K562 (cell line): ENCODE measurements around the gene CBX2. TPM values are rescaled to one million over a fixed set of nuclear protein-coding genes. Genes with fewer than 3 reads are reported as not detected.
A peak's percentile ranks its signal among the peaks of the same experiment; 100 is the strongest.

ENCODE experiments used
- CCNT2 ChIP-seq: IDR thresholded peaks from 2 replicates; pipeline ENCODE4 v1.6.1; 2011; ENCODE audit warnings: borderline replicate concordance, low read depth, mild to moderate bottlenecking, moderate library complexity, mixed read lengths, low read length; ENCODE audit not compliant: insufficient read length; ENCODE audit errors: extremely low read depth
- EP400 ChIP-seq: fragments of 450-650 bp; IDR thresholded peaks from 2 replicates; pipeline ENCODE4 v1.6.1; 2017; ENCODE audit warnings: antibody characterized with exemption, mild to moderate bottlenecking, moderate library complexity
- GABPB1 ChIP-seq: sonication (generic); formaldehyde crosslinking; IDR thresholded peaks from 2 replicates; pipeline ENCODE4 v1.8.0; 2022; ENCODE audit warnings: mild to moderate bottlenecking, missing genetic modification reagents
- HDAC3 ChIP-seq: fragments of 450-650 bp; IDR thresholded peaks from 2 replicates; pipeline ENCODE4 v1.6.1; 2018; ENCODE audit warnings: borderline replicate concordance, mild to moderate bottlenecking, moderate library complexity; ENCODE audit not compliant: partially characterized antibody
- HMGN3 ChIP-seq: IDR thresholded peaks from 2 replicates; pipeline ENCODE4 v1.6.1; 2011; ENCODE audit warnings: borderline replicate concordance, low read depth, mild to moderate bottlenecking, mixed read lengths, low read length; ENCODE audit not compliant: insufficient read length; ENCODE audit errors: extremely low read depth
- MXI1 ChIP-seq: IDR thresholded peaks from 2 replicates; pipeline ENCODE4 v1.6.1; 2011; ENCODE audit warnings: low read depth, mild to moderate bottlenecking, improper control_type of control experiment, low read length
- NFRKB ChIP-seq: fragments of 450-650 bp; IDR thresholded peaks from 2 replicates; pipeline ENCODE4 v1.6.1; 2016; ENCODE audit warnings: low read depth
- SAP30 ChIP-seq: fragments of 200-600 bp; sonication (generic); IDR thresholded peaks from 2 replicates; pipeline ENCODE4 v1.6.1; 2012; ENCODE audit warnings: borderline replicate concordance, low read depth, mild to moderate bottlenecking, moderate library complexity, low read length, control low read depth, inconsistent platforms; ENCODE audit not compliant: insufficient read depth, poor library complexity, severe bottlenecking
- SRF ChIP-seq, 2 experiments: fragments of 250-450, 450-650 bp in 1 of 2; sonication (Bioruptor Pico) in 1 of 2; sonication (generic) in 1 of 2; formaldehyde crosslinking; IDR thresholded peaks; 2 replicates each; pipeline versions ENCODE4 v1.5.0 to v1.5.1; 2020 to 2022; ENCODE audit warnings: mild to moderate bottlenecking in 1 of 2, missing genetic modification reagents in 1 of 2
- ZFP30 ChIP-seq: fragments of 250-450 bp; sonication (Bioruptor Pico); IDR thresholded peaks from 2 replicates; pipeline ENCODE4 v1.8.0; 2022; ENCODE audit warnings: moderate library complexity, mild to moderate bottlenecking, inconsistent platforms, borderline replicate concordance
- ZNF197 ChIP-seq: fragments of 200-800 bp; sonication (Bioruptor generic); IDR thresholded peaks from 2 replicates; pipeline ENCODE4 v1.6.1; 2016; ENCODE audit warnings: low read depth, missing genetic modification characterization, missing compliant biosample characterization
- ZNF644 ChIP-seq: fragments of 200-800 bp; sonication (Bioruptor generic); IDR thresholded peaks from 2 replicates; pipeline ENCODE4 v1.6.1; 2016; ENCODE audit warnings: low read depth, missing genetic modification characterization, missing compliant biosample characterization
- polyA plus RNA-seq, 8 experiments: library from polyadenylated mRNA; depleted of rRNA in 4 of 8; stranded (reverse) in 5 of 8; unstranded in 3 of 8; fragments of >200 nt; fragmentation: Nextera tagmentation in 2 of 8; fragmentation: Illumina TruSeq in 1 of 8; extraction: Ambion mirVana in 2 of 8; extraction: Trizol in 1 of 8; gene quantifications; 2 replicates each; pipeline versions ENCODE4 v1.2.1 to v1.2.3, GENCODE V29; 2011 to 2014; ENCODE audit warnings: inconsistent platforms in 1 of 8, missing spikeins in 1 of 8
- total RNA-seq, 7 experiments: library from RNA; depleted of rRNA in 6 of 7; stranded (reverse); fragments of >200 nt in 6 of 7; fragmentation: Illumina TruSeq in 2 of 7; extraction: Trizol in 2 of 7; gene quantifications; 2 replicates each; pipeline versions ENCODE4 v1.2.1 to v1.2.3, GENCODE V29; 2011 to 2021; ENCODE audit warnings: low replicate concordance in 1 of 7
- TF ChIP-seq, protein P1 (sequence below): fragments of 450-650 bp; formaldehyde crosslinking; IDR thresholded peaks from 2 replicates; pipeline ENCODE4 v1.4.0; 2022; ENCODE audit warnings: missing genetic modification characterization
- TF ChIP-seq, protein P2 (sequence below): fragments of 250-450 bp; sonication (Bioruptor Pico); IDR thresholded peaks from 2 replicates; pipeline ENCODE4 v1.9.0; 2021; ENCODE audit warnings: mild to moderate bottlenecking, inconsistent platforms
- TF ChIP-seq, protein P3 (sequence below): fragments of 450-650 bp; formaldehyde crosslinking; IDR thresholded peaks from 2 replicates; pipeline ENCODE4 v1.4.0; 2022; ENCODE audit warnings: missing genetic modification characterization
- TF ChIP-seq, protein P4 (sequence below): fragments of 200-800 bp; sonication (Bioruptor generic); IDR thresholded peaks from 2 replicates; pipeline ENCODE4 v1.6.1; 2017; ENCODE audit warnings: missing genetic modification characterization, missing compliant biosample characterization

Gene CBX2
- total and polyA plus RNA-seq, 9 of the 15 experiments (the other 6 are each of a cell fraction or from before 2014, with no cell fraction given): 0.66 to 26.9 (median 13.9) TPM

DNA sequence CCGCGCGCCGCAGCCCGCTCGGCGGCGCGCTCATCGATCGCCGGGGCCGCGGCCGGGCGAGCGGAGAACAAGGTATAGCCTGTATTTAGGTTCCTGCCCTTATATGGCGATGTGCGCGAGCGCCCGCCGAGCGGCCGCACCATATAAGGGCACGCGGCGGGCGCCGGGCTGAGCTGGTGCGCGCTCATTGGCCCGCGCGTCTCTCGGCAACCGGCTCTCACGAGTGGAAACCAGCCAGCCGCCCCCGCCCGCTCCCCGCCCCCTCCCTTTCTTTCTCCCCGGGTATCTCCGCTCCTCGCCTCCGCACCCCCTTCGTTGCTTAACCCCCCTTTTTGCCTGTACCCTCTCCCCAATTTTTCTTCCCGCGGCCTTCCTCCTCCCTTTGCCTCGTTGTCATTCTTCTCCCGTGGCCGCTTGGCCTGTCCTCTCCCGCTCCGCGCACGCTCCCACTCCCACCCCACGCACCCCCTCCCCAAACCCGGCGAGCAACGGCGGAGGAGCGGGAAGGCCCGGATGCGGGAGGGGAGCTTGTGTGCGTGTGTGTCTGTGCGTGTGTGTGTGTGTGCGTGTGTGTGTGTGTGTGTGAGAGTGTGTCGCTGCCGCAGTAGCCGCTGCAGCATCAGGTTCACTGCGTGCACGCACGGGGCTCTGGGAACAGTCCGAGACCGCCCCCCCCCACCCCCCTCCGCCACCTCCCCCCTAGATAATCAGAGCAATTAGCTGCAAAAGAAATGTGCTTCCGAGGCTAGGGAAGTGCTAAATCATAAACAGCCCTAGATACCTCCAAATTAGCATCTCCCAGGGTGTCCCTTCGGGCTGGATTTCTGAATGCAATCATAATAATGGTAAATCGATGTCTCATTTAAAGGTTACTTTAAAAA, 32.4 kb downstream of the CBX2 start (continued):
- TF ChIP-seq, protein P1, sequence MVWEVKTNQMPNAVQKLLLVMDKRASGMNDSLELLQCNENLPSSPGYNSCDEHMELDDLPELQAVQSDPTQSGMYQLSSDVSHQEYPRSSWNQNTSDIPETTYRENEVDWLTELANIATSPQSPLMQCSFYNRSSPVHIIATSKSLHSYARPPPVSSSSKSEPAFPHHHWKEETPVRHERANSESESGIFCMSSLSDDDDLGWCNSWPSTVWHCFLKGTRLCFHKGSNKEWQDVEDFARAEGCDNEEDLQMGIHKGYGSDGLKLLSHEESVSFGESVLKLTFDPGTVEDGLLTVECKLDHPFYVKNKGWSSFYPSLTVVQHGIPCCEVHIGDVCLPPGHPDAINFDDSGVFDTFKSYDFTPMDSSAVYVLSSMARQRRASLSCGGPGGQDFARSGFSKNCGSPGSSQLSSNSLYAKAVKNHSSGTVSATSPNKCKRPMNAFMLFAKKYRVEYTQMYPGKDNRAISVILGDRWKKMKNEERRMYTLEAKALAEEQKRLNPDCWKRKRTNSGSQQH (CRISPR knock-in tag): peak; percentile 73
- TF ChIP-seq GABPB1 (CRISPR knock-in tag) (peak; percentile 13; the same call in 1 of the 2 replicates), NFRKB (peak; percentile 67; the same call in 1 of the 2 replicates), EP400 (peak; percentile 53; the same call in 1 of the 2 replicates), ZNF644 (tag) (peak; percentile 96), ZFP30 (CRISPR knock-in tag) (no peak), CCNT2 (peak; percentile 94), SRF (CRISPR knock-in tag; IDR thresholded peaks at IDR 0.05) (peak; percentile 99 to 100), HDAC3 (no peak), SAP30 (peak; percentile 24), HMGN3 (peak; percentile 78), MXI1 (peak; percentile 58), ZNF197 (peak; percentile 59; the same call in 1 of the 2 replicates)
- TF ChIP-seq, protein P2, sequence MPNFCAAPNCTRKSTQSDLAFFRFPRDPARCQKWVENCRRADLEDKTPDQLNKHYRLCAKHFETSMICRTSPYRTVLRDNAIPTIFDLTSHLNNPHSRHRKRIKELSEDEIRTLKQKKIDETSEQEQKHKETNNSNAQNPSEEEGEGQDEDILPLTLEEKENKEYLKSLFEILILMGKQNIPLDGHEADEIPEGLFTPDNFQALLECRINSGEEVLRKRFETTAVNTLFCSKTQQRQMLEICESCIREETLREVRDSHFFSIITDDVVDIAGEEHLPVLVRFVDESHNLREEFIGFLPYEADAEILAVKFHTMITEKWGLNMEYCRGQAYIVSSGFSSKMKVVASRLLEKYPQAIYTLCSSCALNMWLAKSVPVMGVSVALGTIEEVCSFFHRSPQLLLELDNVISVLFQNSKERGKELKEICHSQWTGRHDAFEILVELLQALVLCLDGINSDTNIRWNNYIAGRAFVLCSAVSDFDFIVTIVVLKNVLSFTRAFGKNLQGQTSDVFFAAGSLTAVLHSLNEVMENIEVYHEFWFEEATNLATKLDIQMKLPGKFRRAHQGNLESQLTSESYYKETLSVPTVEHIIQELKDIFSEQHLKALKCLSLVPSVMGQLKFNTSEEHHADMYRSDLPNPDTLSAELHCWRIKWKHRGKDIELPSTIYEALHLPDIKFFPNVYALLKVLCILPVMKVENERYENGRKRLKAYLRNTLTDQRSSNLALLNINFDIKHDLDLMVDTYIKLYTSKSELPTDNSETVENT (CRISPR knock-in tag): no peak
- TF ChIP-seq, protein P3, sequence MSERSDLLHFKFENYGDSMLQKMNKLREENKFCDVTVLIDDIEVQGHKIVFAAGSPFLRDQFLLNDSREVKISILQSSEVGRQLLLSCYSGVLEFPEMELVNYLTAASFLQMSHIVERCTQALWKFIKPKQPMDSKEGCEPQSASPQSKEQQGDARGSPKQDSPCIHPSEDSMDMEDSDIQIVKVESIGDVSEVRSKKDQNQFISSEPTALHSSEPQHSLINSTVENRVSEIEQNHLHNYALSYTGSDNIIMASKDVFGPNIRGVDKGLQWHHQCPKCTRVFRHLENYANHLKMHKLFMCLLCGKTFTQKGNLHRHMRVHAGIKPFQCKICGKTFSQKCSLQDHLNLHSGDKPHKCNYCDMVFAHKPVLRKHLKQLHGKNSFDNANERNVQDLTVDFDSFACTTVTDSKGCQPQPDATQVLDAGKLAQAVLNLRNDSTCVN (CRISPR knock-in tag): peak; percentile 93
- TF ChIP-seq, protein P4, sequence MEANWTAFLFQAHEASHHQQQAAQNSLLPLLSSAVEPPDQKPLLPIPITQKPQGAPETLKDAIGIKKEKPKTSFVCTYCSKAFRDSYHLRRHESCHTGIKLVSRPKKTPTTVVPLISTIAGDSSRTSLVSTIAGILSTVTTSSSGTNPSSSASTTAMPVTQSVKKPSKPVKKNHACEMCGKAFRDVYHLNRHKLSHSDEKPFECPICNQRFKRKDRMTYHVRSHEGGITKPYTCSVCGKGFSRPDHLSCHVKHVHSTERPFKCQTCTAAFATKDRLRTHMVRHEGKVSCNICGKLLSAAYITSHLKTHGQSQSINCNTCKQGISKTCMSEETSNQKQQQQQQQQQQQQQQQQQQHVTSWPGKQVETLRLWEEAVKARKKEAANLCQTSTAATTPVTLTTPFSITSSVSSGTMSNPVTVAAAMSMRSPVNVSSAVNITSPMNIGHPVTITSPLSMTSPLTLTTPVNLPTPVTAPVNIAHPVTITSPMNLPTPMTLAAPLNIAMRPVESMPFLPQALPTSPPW (CRISPR knock-in tag): peak; percentile 95
